Urinary bladder (tissue), 4 donors: ENCODE data around the gene PTCH1. TPM values are rescaled to one million over a fixed set of nuclear protein-coding genes. Genes with fewer than 3 reads are reported as not detected.
A peak's percentile ranks its signal among the peaks of the same experiment; 100 is the strongest.

ENCODE experiments used
- DNase-seq: peaks from one replicate; pipeline ENCODE4 v3.0.0-alpha.2; 2015; ENCODE audit errors: extremely low spot score
- H3K27ac ChIP-seq: one replicate; pipeline ENCODE4 v1.5.1; 2013; ENCODE audit warnings: low read depth, mild to moderate bottlenecking, moderate library complexity
- H3K36me3 ChIP-seq: one replicate; pipeline ENCODE4 v1.6.1; 2013; ENCODE audit warnings: mild to moderate bottlenecking, moderate library complexity; ENCODE audit not compliant: insufficient read depth
- H3K4me1 ChIP-seq: one replicate; pipeline ENCODE4 v1.6.1; 2013; ENCODE audit warnings: mild to moderate bottlenecking, moderate library complexity; ENCODE audit not compliant: insufficient read depth
- H3K4me3 ChIP-seq: one replicate; pipeline ENCODE4 v1.5.1; 2013; ENCODE audit warnings: low read depth, low read length
- WGBS: extraction: QIAGEN DNeasy Blood & Tissue Kit; methylation state at CpG from one replicate; pipeline ENCODE4 v1.1.7; 2013; 5-methylcytosine and 5-hydroxymethylcytosine counted together
- polyA plus RNA-seq: library from polyadenylated mRNA; stranded (reverse); fragments of 200-250 nt; gene quantifications from one replicate; pipeline ENCODE4 v1.2.3, GENCODE V29; 2013
- total RNA-seq: library from RNA; depleted of rRNA; stranded (reverse); fragments of >200 nt; gene quantifications from one replicate; pipeline ENCODE4 v1.2.3, GENCODE V29; 2014
- donor health status: healthy with polysubstance abuse.
- donor health status: healthy.

Gene PTCH1
- total and polyA plus RNA-seq, 2 donors = 30.1 to 48.0 TPM

DNA sequence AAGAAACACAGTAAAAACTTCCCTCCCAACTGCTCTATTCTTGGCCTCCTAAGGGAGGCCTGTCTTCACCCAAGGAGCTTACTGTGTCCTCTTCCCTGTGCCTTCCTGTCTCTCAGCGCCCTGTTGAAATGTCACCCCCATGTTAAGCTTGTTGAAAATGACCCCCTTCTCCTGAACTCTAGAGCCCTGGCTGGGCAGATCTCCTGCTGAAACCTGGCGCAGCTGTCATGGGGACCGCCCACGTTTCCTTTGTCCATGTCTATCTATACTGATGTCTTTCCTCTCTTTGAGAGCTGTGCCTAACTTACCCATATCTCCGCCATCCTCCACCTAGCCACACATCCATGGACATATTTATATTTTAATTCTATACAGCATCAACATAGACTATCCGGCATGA lies 33.3 kb downstream of the PTCH1 start:
- no peaks in the 10 kb centered on the region for H3K36me3 ChIP-seq
- H3K4me3 ChIP-seq = no peak overlapping the region
- no peak for DNase-seq
- WGBS = 91% methylated on average over 6 of the region's 6 CpGs
- peaks cover 2% of the 10 kb centered on the region for H3K4me1 ChIP-seq
- H3K27ac ChIP-seq = no peak overlapping the region

GRCh38 chr9:95482621-95483020 lies 34.1 kb downstream of the PTCH1 start:
- peaks cover 2% of the 10 kb centered on the region for H3K4me1 ChIP-seq

DNA sequence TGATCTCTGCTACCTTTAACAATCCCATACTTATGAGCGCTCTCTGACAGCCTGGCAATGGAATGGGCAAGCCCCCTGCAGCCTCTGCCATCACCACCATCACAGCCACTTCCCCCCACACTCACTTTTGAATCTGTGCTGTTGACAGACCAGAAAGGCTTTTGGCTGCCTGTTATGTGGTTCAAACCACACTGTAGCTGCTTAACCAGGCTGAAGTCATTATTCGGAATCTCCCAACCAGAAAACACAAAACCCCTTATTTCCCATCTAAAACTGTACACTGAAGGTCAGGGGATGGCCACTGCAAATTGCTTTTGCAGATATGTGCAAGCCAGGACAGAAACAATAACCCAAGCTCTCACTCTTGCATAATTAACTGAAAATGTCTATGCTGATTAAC lies 35.8 kb downstream of the PTCH1 start:
- Histone ChIP-seq H3K4me1 (peaks cover 2% of the 10 kb centered on the region), H3K4me3 (no peak overlapping the region), H3K27ac (no peak overlapping the region), H3K36me3 (no peaks in the 10 kb centered on the region)
- no peak for DNase-seq
- 90% methylated on average over 2 of the region's 2 CpGs for WGBS

More at GRCh38 chr9:95482621-95483020, 34.1 kb downstream of the PTCH1 start:
- no peak overlapping the region for H3K4me3 ChIP-seq
- H3K27ac ChIP-seq = no peak overlapping the region
- no peaks in the 10 kb centered on the region for H3K36me3 ChIP-seq
- DNase-seq = no peak
- 90% methylated on average over 3 of the region's 3 CpGs for WGBS

- peaks cover 2% of the 10 kb centered on the region for H3K4me1 ChIP-seq
- H3K36me3 ChIP-seq = no peaks in the 10 kb centered on the region
- 73% methylated on average over 12 of the region's 12 CpGs for WGBS
- DNase-seq = no peak
- no peak overlapping the region for H3K27ac ChIP-seq
- H3K4me3 ChIP-seq = no peak overlapping the region
Observed at GRCh38 chr9:95480346-95480745, 36.4 kb downstream of the PTCH1 start.

DNA sequence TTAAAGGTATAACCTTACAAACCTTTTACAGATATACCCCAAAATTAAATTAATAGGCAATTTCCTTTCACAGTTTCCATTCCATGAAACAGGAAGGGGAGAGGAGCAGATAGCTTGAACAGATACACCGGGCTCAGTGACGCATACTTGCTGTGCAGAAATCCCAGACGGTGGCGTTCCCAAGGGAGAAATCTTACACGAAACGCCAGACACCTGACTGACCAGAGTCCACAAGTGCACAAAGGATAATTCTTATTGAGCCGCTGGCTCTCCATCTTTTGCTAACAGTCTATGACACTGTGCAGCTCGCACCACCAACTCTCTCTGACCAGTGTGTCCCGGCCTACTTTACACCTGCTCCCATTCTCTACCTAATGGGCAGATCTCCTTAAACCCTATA lies 37.4 kb downstream of the PTCH1 start:
- no peak for DNase-seq
- no peaks in the 10 kb centered on the region for H3K4me1 ChIP-seq
- H3K4me3 ChIP-seq = no peak overlapping the region
- H3K36me3 ChIP-seq = no peaks in the 10 kb centered on the region
- no peak overlapping the region for H3K27ac ChIP-seq
- 89% methylated on average over 9 of the region's 9 CpGs for WGBS

- Histone ChIP-seq H3K27ac (no peak overlapping the region), H3K4me1 (no peaks in the 10 kb centered on the region), H3K4me3 (no peak overlapping the region), H3K36me3 (peaks cover 4% of the 10 kb centered on the region)
- 72% methylated on average over 5 of the region's 5 CpGs for WGBS
- DNase-seq = no peak
Observed at GRCh38 chr9:95478335-95478734, 38.4 kb downstream of the PTCH1 start.

DNA sequence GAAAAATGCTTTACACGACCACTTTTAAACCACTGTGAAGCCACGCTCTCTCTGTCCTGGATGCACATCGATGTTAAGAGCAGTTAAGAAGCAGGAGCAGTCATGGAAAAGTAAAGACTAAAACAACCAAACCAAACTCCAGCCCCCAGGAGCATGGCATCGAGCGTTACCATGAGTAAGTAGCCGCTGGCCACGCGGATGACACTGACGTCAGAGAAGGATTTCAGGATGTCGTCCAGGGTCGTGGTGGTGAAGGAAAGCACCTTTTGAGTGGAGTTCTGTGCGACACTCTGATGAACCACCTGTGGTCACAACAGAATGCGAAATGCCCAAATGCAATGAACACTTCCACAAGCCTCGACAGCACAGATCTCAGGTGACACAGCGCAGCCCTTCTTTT lies 38.9 kb downstream of the PTCH1 start:
- Histone ChIP-seq H3K27ac (no peak overlapping the region), H3K4me1 (no peaks in the 10 kb centered on the region), H3K4me3 (no peak overlapping the region), H3K36me3 (peaks cover 4% of the 10 kb centered on the region)
- 88% methylated on average over 15 of the region's 15 CpGs for WGBS
- no peak for DNase-seq

DNA sequence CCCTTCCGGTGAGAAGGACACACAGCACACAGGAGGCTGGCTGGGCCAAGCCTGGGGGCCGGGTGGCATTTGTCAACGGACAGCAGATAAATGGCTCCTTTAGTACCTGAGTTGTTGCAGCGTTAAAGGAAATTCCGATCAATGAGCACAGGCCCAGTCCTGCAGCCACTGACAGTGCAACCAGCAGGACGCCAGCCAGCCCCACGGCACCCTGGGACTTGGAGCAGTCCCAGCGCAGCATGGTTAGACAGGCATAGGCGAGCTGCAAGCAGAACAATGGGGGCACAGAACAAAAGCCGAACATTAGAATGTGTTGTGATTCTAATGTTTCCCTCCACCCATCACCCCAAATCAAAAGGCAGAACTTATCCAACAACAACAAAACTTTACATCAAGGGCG lies 39.3 kb downstream of the PTCH1 start:
- H3K36me3 ChIP-seq = peaks cover 4% of the 10 kb centered on the region
- H3K4me3 ChIP-seq = no peak overlapping the region
- no peak for DNase-seq
- 75% methylated on average over 11 of the region's 11 CpGs for WGBS
- no peak overlapping the region for H3K27ac ChIP-seq
- H3K4me1 ChIP-seq = no peaks in the 10 kb centered on the region

DNA sequence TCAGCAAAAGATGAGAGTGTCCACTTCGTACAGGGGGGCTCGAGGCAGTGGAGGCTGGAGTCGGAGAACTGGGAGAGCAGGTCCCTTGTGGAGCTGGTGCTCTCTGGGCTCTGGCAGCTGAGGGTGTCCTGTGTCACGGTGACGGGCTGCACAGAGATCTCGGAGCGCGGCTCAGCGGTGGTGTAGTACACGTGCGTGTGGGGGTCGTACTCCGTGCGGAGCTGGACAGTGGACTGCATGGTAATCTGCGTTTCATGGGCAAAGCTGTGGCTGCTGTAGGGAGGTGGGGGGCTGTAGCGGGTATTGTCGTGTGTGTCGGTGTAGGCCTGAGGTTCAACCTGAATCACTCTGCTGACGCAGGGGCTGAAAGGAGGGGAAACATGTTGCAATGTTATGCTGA lies 48.0 kb downstream of the PTCH1 start:
- no peak overlapping the region for H3K27ac ChIP-seq
- DNase-seq = no peak
- no peaks in the 10 kb centered on the region for H3K4me1 ChIP-seq
- peaks cover 4% of the 10 kb centered on the region for H3K36me3 ChIP-seq
- 95% methylated on average over 19 of the region's 19 CpGs for WGBS
- H3K4me3 ChIP-seq = no peak overlapping the region

- Histone ChIP-seq H3K36me3 (peaks cover 4% of the 10 kb centered on the region), H3K27ac (no peak overlapping the region), H3K4me3 (no peak overlapping the region), H3K4me1 (no peaks in the 10 kb centered on the region)
- 54% methylated on average over 4 of the region's 4 CpGs for WGBS
- DNase-seq = no peak
Observed at GRCh38 chr9:95465115-95465514, 51.7 kb downstream of the PTCH1 start.

- peak overlapping the region; percentile 8 for H3K4me3 ChIP-seq
- H3K27ac ChIP-seq = peak overlapping the region; percentile 65
- no peaks in the 10 kb centered on the region for H3K4me1 ChIP-seq
- 57% methylated on average over 21 of the region's 21 CpGs for WGBS
- DNase-seq = no peak
- peaks cover 4% of the 10 kb centered on the region for H3K36me3 ChIP-seq
Observed at GRCh38 chr9:95463148-95464060, 53.4 kb downstream of the PTCH1 start.

DNA sequence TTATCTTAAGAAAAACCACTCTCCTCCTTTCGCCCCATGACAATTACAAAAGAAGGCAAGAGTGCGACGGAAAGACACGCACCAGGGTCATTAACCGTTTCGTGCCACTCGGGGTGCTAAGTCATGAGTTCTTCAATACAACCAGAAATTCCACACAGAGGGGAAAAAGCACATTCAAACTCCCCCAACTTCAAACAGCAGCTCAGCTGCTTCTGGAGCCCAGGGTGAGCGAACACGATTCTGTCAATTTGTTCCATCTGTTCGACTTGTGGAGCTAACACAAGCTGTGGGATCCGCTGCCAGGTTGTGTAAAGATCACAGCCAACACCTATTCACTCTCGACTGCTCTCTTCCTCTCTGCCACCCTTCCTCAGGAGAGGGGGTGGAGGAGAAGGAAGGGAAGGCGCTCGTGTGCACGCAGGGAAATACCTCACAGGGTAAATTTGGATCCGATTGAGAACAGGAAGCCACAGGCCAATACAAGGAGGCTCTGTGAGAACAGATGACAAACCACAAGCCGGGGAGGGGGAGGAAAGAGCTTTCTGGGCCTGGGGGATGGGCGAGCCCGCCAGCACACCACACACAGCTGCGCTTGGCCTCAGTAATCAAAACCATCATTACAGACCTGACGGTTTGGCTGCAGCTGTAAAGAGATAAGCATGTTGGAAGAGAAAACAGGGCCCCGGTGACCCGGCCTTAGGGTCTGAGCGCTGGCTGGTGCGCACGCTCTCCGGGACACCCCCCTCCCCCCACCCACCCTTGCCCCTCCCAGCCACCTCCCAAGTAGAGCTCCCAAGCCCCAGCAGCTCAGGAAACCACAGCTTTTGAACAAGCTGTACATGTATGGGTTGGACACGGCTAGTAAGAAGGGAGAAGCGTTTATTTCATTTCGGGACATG lies 54.3 kb downstream of the PTCH1 start:
- peak; percentile 83 for DNase-seq
- Histone ChIP-seq H3K27ac (peak overlapping the region; percentile 62), H3K4me3 (peak overlapping the region; percentile 8), H3K36me3 (peaks cover 4% of the 10 kb centered on the region), H3K4me1 (no peaks in the 10 kb centered on the region)
- 20% methylated on average over 30 of the region's 30 CpGs for WGBS

GRCh38 chr9:95461448-95462248 lies 55.1 kb downstream of the PTCH1 start:
- Histone ChIP-seq H3K36me3 (peaks cover 1% of the 10 kb centered on the region), H3K4me3 (no peak overlapping the region), H3K27ac (no peak overlapping the region), H3K4me1 (no peaks in the 10 kb centered on the region)
- no peak for DNase-seq
- 78% methylated on average over 17 of the region's 17 CpGs for WGBS
